AG10803 (cell line): ENCODE measurements around the gene SAAL1.
A peak's percentile ranks its signal among the peaks of the same experiment; 100 is the strongest.

Experiments used
- DNase-seq: peaks from one replicate; pipeline ENCODE4 v3.0.0; 2010; ENCODE audit warnings: low read depth
- H3K4me3 ChIP-seq: 2 replicates; pipeline ENCODE4 v1.5.1; 2011; ENCODE audit warnings: mild to moderate bottlenecking, low read length, control low read depth
- CTCF ChIP-seq: conservative IDR thresholded peaks from 2 replicates; pipeline ENCODE4 v1.5.1; 2011; ENCODE audit warnings: mild to moderate bottlenecking, low read length, control low read depth, inconsistent platforms

SAAL1 gene

GRCh38 chr11:18105802-18106574, at the start of gene SAAL1:
Gene SAAL1 (minus strand): TSS chr11:18106082. CDS start chr11:18106041, 41 bp downstream.
- TF ChIP-seq CTCF, result peak; percentile 51
- H3K4me3 ChIP-seq, result peak within 1 kb of the TSS; percentile 94
- peak; percentile 73 for DNase-seq

GRCh38 chr11:18151581-18151980, 45.7 kb upstream of the SAAL1 start:
- DNase-seq, result no peak
- H3K4me3 ChIP-seq, result no peak overlapping the region
- TF ChIP-seq CTCF, result no peak

GRCh38 chr11:18145837-18146236, 40.0 kb upstream of the SAAL1 start:
- H3K4me3 ChIP-seq, result no peak overlapping the region
- no peak for DNase-seq
- no peak for TF ChIP-seq CTCF

GRCh38 chr11:18145025-18145424, 39.1 kb upstream of the SAAL1 start:
- DNase-seq, result no peak
- TF ChIP-seq CTCF, result 0 out of 2 replicates have a peak, but pooled peaks have one; percentile 11
- H3K4me3 ChIP-seq, result no peak overlapping the region

- no peak overlapping the region for H3K4me3 ChIP-seq
- DNase-seq, result peak; percentile 2
- TF ChIP-seq CTCF, result no peak
Measured at GRCh38 chr11:18144243-18144642, 38.4 kb upstream of the SAAL1 start.

- DNase-seq, result no peak
- TF ChIP-seq CTCF, result no peak
- no peak overlapping the region for H3K4me3 ChIP-seq
Measured at GRCh38 chr11:18140145-18140544, 34.3 kb upstream of the SAAL1 start.

GRCh38 chr11:18137186-18137800, 31.4 kb upstream of the SAAL1 start:
- TF ChIP-seq CTCF, result no peak
- DNase-seq, result no peak
- no peak overlapping the region for H3K4me3 ChIP-seq
